ENCODE results near the gene NFATC1. TPM values are rescaled to one million over a fixed set of nuclear protein-coding genes. Genes with fewer than 3 reads are reported as not detected.

Gene NFATC1
- total RNA-seq, 4 donors from 2014 or later: 0.79 to 4.8 (median 2.6) TPM

- H3K9me3 ChIP-seq: no peaks in the 10 kb centered on the region
- peaks cover 0 to 25% (median 0%) of the 10 kb centered on the region in 4 donors for H3K27me3 ChIP-seq
- H3K27ac ChIP-seq: peak overlapping the region in 1 of 4 donors; percentile 23
- WGBS, 2 donors: 85 to 86% methylated on average over 22 to 36 of the region's 63 CpGs
- no peak for TF ChIP-seq POLR2A (IDR thresholded peaks at IDR 0.05)
- TF ChIP-seq, protein P1, sequence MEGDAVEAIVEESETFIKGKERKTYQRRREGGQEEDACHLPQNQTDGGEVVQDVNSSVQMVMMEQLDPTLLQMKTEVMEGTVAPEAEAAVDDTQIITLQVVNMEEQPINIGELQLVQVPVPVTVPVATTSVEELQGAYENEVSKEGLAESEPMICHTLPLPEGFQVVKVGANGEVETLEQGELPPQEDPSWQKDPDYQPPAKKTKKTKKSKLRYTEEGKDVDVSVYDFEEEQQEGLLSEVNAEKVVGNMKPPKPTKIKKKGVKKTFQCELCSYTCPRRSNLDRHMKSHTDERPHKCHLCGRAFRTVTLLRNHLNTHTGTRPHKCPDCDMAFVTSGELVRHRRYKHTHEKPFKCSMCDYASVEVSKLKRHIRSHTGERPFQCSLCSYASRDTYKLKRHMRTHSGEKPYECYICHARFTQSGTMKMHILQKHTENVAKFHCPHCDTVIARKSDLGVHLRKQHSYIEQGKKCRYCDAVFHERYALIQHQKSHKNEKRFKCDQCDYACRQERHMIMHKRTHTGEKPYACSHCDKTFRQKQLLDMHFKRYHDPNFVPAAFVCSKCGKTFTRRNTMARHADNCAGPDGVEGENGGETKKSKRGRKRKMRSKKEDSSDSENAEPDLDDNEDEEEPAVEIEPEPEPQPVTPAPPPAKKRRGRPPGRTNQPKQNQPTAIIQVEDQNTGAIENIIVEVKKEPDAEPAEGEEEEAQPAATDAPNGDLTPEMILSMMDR (IDR thresholded peaks at IDR 0.05): no peak
- H3K4me1 ChIP-seq: peaks cover 8 to 15% (median 9%) of the 10 kb centered on the region in 3 donors
- peak overlapping the region in 2 of 4 donors; percentile 3 to 39 for H3K4me3 ChIP-seq
- DNase-seq: no peak
- intact Hi-C loops (cut with DNase I): loop anchor here (5.0 kb wide), 1 partner anchor 142 kb away; no protein-coding TSS in a partner anchor
- H3K36me3 ChIP-seq: peaks cover 0 to 12% (median 0%) of the 10 kb centered on the region in 3 donors
Measured at GRCh38 chr18:79524181-79525078, 128.7 kb downstream of the NFATC1 start.

DNA sequence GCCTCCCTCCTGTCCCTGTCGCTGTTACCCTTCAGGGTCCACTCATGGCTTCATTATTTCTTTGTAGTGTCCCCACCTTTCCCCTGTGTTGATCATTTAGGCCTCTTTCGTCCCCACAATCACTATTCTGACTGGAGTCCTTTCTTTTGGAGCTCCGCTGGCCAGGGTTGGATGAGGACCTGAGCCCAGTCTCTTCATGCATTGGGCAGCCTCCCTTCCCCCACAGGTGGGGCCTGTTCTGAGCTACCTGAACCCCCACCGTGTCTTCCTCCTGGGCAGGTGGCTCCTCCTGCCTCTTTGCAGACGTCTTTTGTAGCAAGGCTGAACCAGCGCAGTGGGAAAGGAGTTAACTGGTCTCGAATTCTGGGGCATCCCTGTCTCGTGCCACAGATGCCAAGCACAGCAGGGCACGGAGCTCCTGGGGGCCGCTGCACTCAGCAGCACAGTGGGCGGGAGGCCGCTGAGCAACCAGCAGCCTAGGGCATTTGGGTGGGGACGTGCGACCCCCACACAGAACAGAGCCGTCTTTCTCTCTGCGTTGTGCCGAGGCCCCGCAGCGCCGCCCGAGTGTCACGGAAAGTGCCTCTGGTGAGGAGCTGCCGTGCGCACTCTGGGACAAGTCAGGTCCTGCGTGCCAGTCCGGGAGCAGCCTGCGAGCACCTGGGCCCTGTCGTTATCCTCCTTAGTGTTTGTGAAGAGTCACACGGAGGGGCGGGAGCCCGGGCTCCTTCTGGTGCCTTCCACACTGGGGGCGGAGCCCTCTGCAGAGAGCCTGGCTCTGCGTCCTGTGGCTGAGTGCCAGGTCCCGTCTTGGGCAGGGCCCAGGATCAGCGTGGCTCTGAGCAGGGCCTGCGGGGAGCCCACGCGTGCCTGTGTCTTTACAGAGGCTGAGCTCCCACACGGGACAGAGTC, 130.1 kb downstream of the NFATC1 start:
- peaks cover 8 to 15% (median 9%) of the 10 kb centered on the region in 3 donors for H3K4me1 ChIP-seq
- H3K27me3 ChIP-seq: peaks cover 0 to 39% (median 0%) of the 10 kb centered on the region in 4 donors
- H3K9me3 ChIP-seq: no peaks in the 10 kb centered on the region
- peaks cover 0 to 14% (median 0%) of the 10 kb centered on the region in 3 donors for H3K36me3 ChIP-seq
- no peak overlapping the region for H3K4me3 ChIP-seq
- TF ChIP-seq, protein P1 (IDR thresholded peaks at IDR 0.05): no peak
- TF ChIP-seq POLR2A (IDR thresholded peaks at IDR 0.05): no peak
- H3K27ac ChIP-seq: no peak overlapping the region
- no peak for DNase-seq
- WGBS, 2 donors: 37 to 61% methylated on average over 5 to 12 of the region's 39 CpGs
- intact Hi-C loops (cut with DNase I): loop anchor here (5.0 kb wide), 1 partner anchor 144 kb away; no protein-coding TSS in a partner anchor

- Histone ChIP-seq H3K27me3 (peaks cover 0 to 48% (median 0%) of the 10 kb centered on the region in 4 donors), H3K36me3 (peaks cover 0 to 14% (median 0%) of the 10 kb centered on the region in 3 donors), H3K4me1 (peaks cover 8 to 15% (median 9%) of the 10 kb centered on the region in 3 donors), H3K4me3 (no peak overlapping the region), H3K27ac (no peak overlapping the region), H3K9me3 (no peaks in the 10 kb centered on the region)
- intact Hi-C loops (cut with DNase I): loop anchor here (5.0 kb wide), 1 partner anchor 144 kb away; no protein-coding TSS in a partner anchor
- TF ChIP-seq POLR2A (IDR thresholded peaks at IDR 0.05): no peak
- TF ChIP-seq, protein P1 (IDR thresholded peaks at IDR 0.05): no peak
- no peak for DNase-seq
- 75 to 82% methylated on average over 7 to 30 of the region's 44 CpGs for WGBS, 2 donors
Measured at GRCh38 chr18:79526468-79527460, 131.0 kb downstream of the NFATC1 start.

DNA sequence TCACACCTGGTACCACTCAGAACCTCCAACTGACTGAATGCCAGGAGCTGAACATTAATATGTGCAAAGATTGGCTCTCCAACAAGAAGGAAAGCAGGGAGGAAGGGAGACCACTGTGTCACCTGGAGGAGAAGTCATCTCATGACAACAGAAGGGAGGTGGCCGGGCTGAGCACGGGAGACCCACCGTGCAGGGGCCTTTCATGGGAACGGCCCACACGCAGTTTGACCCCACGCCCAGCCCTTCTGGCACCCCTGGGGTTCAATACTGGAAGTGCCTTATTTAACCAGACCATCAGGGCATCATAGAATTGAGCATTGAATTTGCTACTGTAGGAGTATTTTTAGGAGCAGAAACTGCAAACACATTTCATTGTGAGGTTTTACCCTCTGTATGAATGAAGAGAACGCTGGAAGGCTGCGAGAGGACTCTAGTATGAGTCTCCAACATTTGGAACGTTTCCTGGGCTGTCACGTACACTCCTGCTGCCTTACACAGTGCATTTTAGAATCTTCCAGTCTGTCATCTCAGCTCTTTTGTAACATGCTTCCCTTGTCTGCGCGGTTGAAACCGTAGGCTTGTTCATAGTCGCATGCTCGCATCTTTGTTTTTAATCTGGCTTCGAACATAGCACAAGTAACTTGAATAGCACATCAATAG, 132.1 kb downstream of the NFATC1 start:
- H3K4me3 ChIP-seq: no peak overlapping the region
- no peak for DNase-seq

More for the DNA sequence above, 132.1 kb downstream of the NFATC1 start:
- TF ChIP-seq POLR2A (IDR thresholded peaks at IDR 0.05): no peak
- TF ChIP-seq, protein P1 (IDR thresholded peaks at IDR 0.05): no peak
- peaks cover 0 to 14% (median 0%) of the 10 kb centered on the region in 3 donors for H3K36me3 ChIP-seq
- no peak overlapping the region for H3K27ac ChIP-seq
- 83 to 86% methylated on average over 16 of the region's 16 CpGs for WGBS, 2 donors
- intact Hi-C loops (cut with DNase I): loop anchor here (5.0 kb wide), 1 partner anchor 145 kb away; no protein-coding TSS in a partner anchor
- no peaks in the 10 kb centered on the region for H3K9me3 ChIP-seq
- H3K4me1 ChIP-seq: peaks cover 8 to 24% (median 9%) of the 10 kb centered on the region in 3 donors
- peaks cover 0 to 58% (median 0%) of the 10 kb centered on the region in 4 donors for H3K27me3 ChIP-seq

Data from esophagus squamous epithelium (tissue), 5 donors.